Epithelial cell of esophagus (primary cell): ENCODE data around the gene SLC18A3.
A peak's percentile ranks its signal among the peaks of the same experiment; 100 is the strongest.

Experiments used
- DNase-seq: peaks from one replicate; pipeline ENCODE4 v3.0.0; 2010; ENCODE audit warnings: low read depth
- H3K4me3 ChIP-seq: 2 replicates; pipeline ENCODE4 v1.5.1; 2011; ENCODE audit warnings: mild to moderate bottlenecking, low read length, control low read depth
- CTCF ChIP-seq: IDR thresholded peaks from 2 replicates; pipeline ENCODE4 v1.5.1; 2011; ENCODE audit warnings: low read depth, mild to moderate bottlenecking, low read length, control low read depth, inconsistent platforms; ENCODE audit not compliant: insufficient read depth; ENCODE audit errors: missing control alignments

Gene SLC18A3

GRCh38 chr10:49579621-49580020, 30.5 kb upstream of the SLC18A3 start:
- no peak for TF ChIP-seq CTCF
- no peak overlapping the region for H3K4me3 ChIP-seq
- no peak for DNase-seq

- TF ChIP-seq CTCF: no peak
- peak; percentile 24 for DNase-seq
- H3K4me3 ChIP-seq: no peak overlapping the region
Observed at GRCh38 chr10:49585387-49585786, 24.7 kb upstream of the SLC18A3 start.

- TF ChIP-seq CTCF: no peak
- H3K4me3 ChIP-seq: no peak overlapping the region
- no peak for DNase-seq
Observed at GRCh38 chr10:49587981-49588380, 22.1 kb upstream of the SLC18A3 start.

- H3K4me3 ChIP-seq: no peak overlapping the region
- peak; percentile 69 for DNase-seq
- peak; percentile 99 for TF ChIP-seq CTCF
Observed at GRCh38 chr10:49592726-49593563, 17.2 kb upstream of the SLC18A3 start.

- no peak for DNase-seq
- H3K4me3 ChIP-seq: no peak overlapping the region
- TF ChIP-seq CTCF: no peak
Observed at GRCh38 chr10:49593564-49593875, 16.6 kb upstream of the SLC18A3 start.

GRCh38 chr10:49593998-49594397, 16.1 kb upstream of the SLC18A3 start:
- TF ChIP-seq CTCF: no peak
- no peak overlapping the region for H3K4me3 ChIP-seq
- DNase-seq: no peak

GRCh38 chr10:49594594-49594993, 15.5 kb upstream of the SLC18A3 start:
- peak; percentile 68 for DNase-seq
- peak; percentile 92 for TF ChIP-seq CTCF
- H3K4me3 ChIP-seq: no peak overlapping the region
